Measurements from ENCODE around the gene TMEM132D. TPM values are rescaled to one million over a fixed set of nuclear protein-coding genes. Genes with fewer than 3 reads are reported as not detected.
"Not testable (repeated sequence)": the region's sequence is repeated elsewhere in the genome, so short reads cannot be mapped to it uniquely, and the experiment has no call there.

The TMEM132D gene
- total RNA-seq, 5 donors from 2014 or later (not counting 1 experiment from before 2014, with no cell fraction given) = not detected

DNA sequence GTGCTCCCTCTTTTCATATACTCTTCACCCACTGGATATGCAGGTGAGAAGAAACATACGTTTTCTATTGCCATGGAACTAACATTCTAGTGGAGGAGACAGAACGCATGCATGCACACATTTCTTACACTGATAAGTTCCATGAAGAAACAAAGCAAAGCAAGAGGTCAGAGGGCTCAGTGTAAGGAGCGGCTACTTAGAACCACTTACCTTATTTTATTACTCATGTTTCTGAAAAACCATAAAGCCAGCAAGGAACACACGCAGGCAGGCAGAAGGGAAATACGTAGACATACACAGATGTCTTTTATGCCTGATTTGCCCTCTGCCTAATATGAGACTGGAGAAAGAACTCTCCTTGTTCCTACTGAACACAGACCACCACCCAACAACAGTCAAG, 362.9 kb downstream of the TMEM132D start:
- no peak for DNase-seq
- H3K27ac ChIP-seq (ENCODE audit: low read length) = no peak overlapping the region
- CTCF ChIA-PET = no interaction called here
- 75% methylated on average over 2 of the region's 5 CpGs for WGBS (ENCODE audit: insufficient coverage)
- H3K27ac Mint-ChIP-seq = no peak overlapping the region
- POLR2A ChIA-PET = no interaction called here
- H3K27me3 ChIP-seq (replicated peaks in 1 of 2; ENCODE audit: control insufficient read depth in 2 of 2, extremely low read depth in 1 of 2, insufficient read depth in 2 of 2, low read length in 1 of 2) = no peaks in the 10 kb centered on the region
- H3K27me3 Mint-ChIP-seq = no peaks in the 10 kb centered on the region
- ATAC-seq (replicated peaks in 1 of 4) = no peak
- no peaks in the 10 kb centered on the region for H3K9me3 ChIP-seq
- H3K4me3 ChIP-seq (ENCODE audit: control insufficient read depth in 1 of 2, extremely low read depth in 1 of 2, low read length in 1 of 2) = no peak overlapping the region
- H3K4me1 ChIP-seq (ENCODE audit: control insufficient read depth in 1 of 2, extremely low read depth in 1 of 2, insufficient read depth in 2 of 2, low read length in 2 of 2) = no peaks in the 10 kb centered on the region
- no peaks in the 10 kb centered on the region for H3K4me1 Mint-ChIP-seq
- peaks cover 4 to 21% (median 15%) of the 10 kb centered on the region in 3 donors for H3K9me3 Mint-ChIP-seq
- no peaks in the 10 kb centered on the region for H3K36me3 ChIP-seq (ENCODE audit: control insufficient read depth in 2 of 2, extremely low read depth in 1 of 2, insufficient read depth in 1 of 2, low read length in 1 of 2)
- H3K36me3 Mint-ChIP-seq = no peaks in the 10 kb centered on the region
- no peak overlapping the region for H3K4me3 Mint-ChIP-seq

DNA sequence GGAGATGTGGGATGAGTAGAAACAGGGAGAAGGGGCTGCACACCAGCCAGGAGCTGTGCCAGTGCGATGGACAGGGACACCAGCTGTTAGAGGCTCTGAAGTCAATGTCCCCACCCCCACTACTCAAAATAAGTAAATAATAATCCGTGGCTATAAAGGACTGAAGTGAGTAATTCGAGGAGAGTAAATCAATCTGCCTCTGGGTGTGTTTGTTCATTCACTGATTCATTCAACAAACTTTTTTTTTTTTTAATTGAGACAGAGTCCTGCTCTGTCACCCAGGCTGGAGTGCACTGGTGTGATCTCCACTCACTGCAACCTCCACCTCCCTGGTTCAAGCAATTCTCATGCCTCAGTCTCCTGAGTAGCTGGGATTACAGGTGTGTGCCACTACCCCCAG, 363.6 kb downstream of the TMEM132D start:
- no peaks in the 10 kb centered on the region for H3K27me3 ChIP-seq (replicated peaks in 1 of 2; ENCODE audit: control insufficient read depth in 2 of 2, extremely low read depth in 1 of 2, insufficient read depth in 2 of 2, low read length in 1 of 2)
- ATAC-seq (replicated peaks in 1 of 4) (no peak), DNase-seq (no peak)
- Mint-ChIP-seq H3K27ac (no peak overlapping the region), H3K4me3 (no peak overlapping the region), H3K36me3 (no peaks in the 10 kb centered on the region), H3K4me1 (no peaks in the 10 kb centered on the region), H3K9me3 (peaks cover 4 to 17% (median 16%) of the 10 kb centered on the region in 3 donors), H3K27me3 (no peaks in the 10 kb centered on the region)
- H3K4me3 ChIP-seq (ENCODE audit: control insufficient read depth in 1 of 2, extremely low read depth in 1 of 2, low read length in 1 of 2) = no peak overlapping the region
- ChIA-PET CTCF (no interaction called here), POLR2A (no interaction called here)
- WGBS (ENCODE audit: insufficient coverage) = no CpG with 5 or more reads among the region's 3 CpGs
- H3K4me1 ChIP-seq (ENCODE audit: control insufficient read depth in 1 of 2, extremely low read depth in 1 of 2, insufficient read depth in 2 of 2, low read length in 2 of 2) = no peaks in the 10 kb centered on the region
- H3K9me3 ChIP-seq = no peaks in the 10 kb centered on the region
- H3K27ac ChIP-seq (ENCODE audit: low read length) = no peak overlapping the region
- no peaks in the 10 kb centered on the region for H3K36me3 ChIP-seq (ENCODE audit: control insufficient read depth in 2 of 2, extremely low read depth in 1 of 2, insufficient read depth in 1 of 2, low read length in 1 of 2)

DNA sequence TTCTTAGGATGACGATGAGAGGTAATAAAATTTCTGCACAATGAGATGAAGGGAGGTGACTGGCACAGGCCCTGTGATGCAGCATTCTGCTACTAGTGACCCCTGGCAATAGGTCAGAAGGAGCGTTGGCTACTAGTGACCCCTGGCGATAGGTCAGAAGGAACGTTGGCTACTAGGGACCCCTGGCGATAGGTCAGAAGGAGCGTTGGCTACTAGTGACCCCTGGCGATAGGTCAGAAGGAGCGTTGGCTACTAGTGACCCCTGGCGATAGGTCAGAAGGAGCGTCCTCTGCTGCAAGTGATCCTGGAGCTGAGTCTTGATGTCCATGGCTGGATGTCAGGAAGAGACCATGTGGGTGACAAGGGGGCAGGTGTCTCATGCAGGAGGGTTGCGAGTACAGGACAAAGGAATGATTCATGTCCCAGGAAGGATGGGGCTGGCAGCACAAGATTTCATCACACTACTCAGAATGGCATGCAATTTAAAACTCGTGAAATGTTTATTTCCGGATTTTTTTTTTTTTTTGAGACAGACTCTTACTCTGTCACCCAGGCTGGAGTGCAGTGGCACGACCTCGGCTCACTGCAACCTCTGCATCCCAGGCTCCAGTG, 365.0 kb downstream of the TMEM132D start:
- not testable (repeated sequence) for H3K4me3 Mint-ChIP-seq

GRCh38 chr12:129538137-129538536, 365.7 kb downstream of the TMEM132D start:
- Mint-ChIP-seq H3K4me1 (no peaks in the 10 kb centered on the region), H3K27ac (no peak overlapping the region), H3K4me3 (no peak overlapping the region), H3K27me3 (no peaks in the 10 kb centered on the region), H3K9me3 (peaks cover 4 to 22% (median 21%) of the 10 kb centered on the region in 3 donors), H3K36me3 (no peaks in the 10 kb centered on the region)
- POLR2A ChIA-PET = no interaction called here
- DNase-seq (no peak), ATAC-seq (replicated peaks in 1 of 4) (no peak)
- Histone ChIP-seq H3K4me1 (ENCODE audit: control insufficient read depth in 1 of 2, extremely low read depth in 1 of 2, insufficient read depth in 2 of 2, low read length in 2 of 2) (no peaks in the 10 kb centered on the region), H3K9me3 (no peaks in the 10 kb centered on the region), H3K27ac (ENCODE audit: low read length) (no peak overlapping the region), H3K4me3 (ENCODE audit: control insufficient read depth in 1 of 2, extremely low read depth in 1 of 2, low read length in 1 of 2) (no peak overlapping the region), H3K36me3 (ENCODE audit: control insufficient read depth in 2 of 2, extremely low read depth in 1 of 2, insufficient read depth in 1 of 2, low read length in 1 of 2) (no peaks in the 10 kb centered on the region), H3K27me3 (replicated peaks in 1 of 2; ENCODE audit: control insufficient read depth in 2 of 2, extremely low read depth in 1 of 2, insufficient read depth in 2 of 2, low read length in 1 of 2) (no peaks in the 10 kb centered on the region)
- CTCF ChIA-PET = no interaction called here
- no CpG with 5 or more reads among the region's 3 CpGs for WGBS (ENCODE audit: insufficient coverage)

More for the DNA sequence above, 365.0 kb downstream of the TMEM132D start:
- H3K27me3 Mint-ChIP-seq; H3K27me3 ChIP-seq (replicated peaks in 1 of 2; ENCODE audit: control insufficient read depth in 2 of 2, extremely low read depth in 1 of 2, insufficient read depth in 2 of 2, low read length in 1 of 2); ATAC-seq (replicated peaks in 1 of 4); H3K36me3 Mint-ChIP-seq; H3K27ac ChIP-seq (ENCODE audit: low read length); POLR2A ChIA-PET; H3K9me3 ChIP-seq; H3K36me3 ChIP-seq (ENCODE audit: control insufficient read depth in 2 of 2, extremely low read depth in 1 of 2, insufficient read depth in 1 of 2, low read length in 1 of 2); DNase-seq; H3K4me1 Mint-ChIP-seq; H3K4me1 ChIP-seq (ENCODE audit: control insufficient read depth in 1 of 2, extremely low read depth in 1 of 2, insufficient read depth in 2 of 2, low read length in 2 of 2); H3K27ac Mint-ChIP-seq; H3K4me3 ChIP-seq (ENCODE audit: control insufficient read depth in 1 of 2, extremely low read depth in 1 of 2, low read length in 1 of 2); CTCF ChIA-PET: not testable (repeated sequence)
- peaks cover 4 to 22% (median 21%) of the 10 kb centered on the region in 3 donors for H3K9me3 Mint-ChIP-seq
- WGBS (ENCODE audit: insufficient coverage) = 82% methylated on average over 10 of the region's 15 CpGs

- no peaks in the 10 kb centered on the region for H3K36me3 ChIP-seq (ENCODE audit: control insufficient read depth in 2 of 2, extremely low read depth in 1 of 2, insufficient read depth in 1 of 2, low read length in 1 of 2)
- ChIA-PET CTCF (no interaction called here), POLR2A (no interaction called here)
- Mint-ChIP-seq H3K4me3 (no peak overlapping the region), H3K9me3 (peaks cover 4 to 26% (median 18%) of the 10 kb centered on the region in 3 donors), H3K4me1 (no peaks in the 10 kb centered on the region), H3K27ac (no peak overlapping the region), H3K27me3 (no peaks in the 10 kb centered on the region), H3K36me3 (no peaks in the 10 kb centered on the region)
- no peak for ATAC-seq (replicated peaks in 1 of 4)
- no CpG with 5 or more reads among the region's 3 CpGs for WGBS (ENCODE audit: insufficient coverage)
- H3K27ac ChIP-seq (ENCODE audit: low read length) = no peak overlapping the region
- no peaks in the 10 kb centered on the region for H3K9me3 ChIP-seq
- no peak overlapping the region for H3K4me3 ChIP-seq (ENCODE audit: control insufficient read depth in 1 of 2, extremely low read depth in 1 of 2, low read length in 1 of 2)
- DNase-seq = no peak
- H3K27me3 ChIP-seq (replicated peaks in 1 of 2; ENCODE audit: control insufficient read depth in 2 of 2, extremely low read depth in 1 of 2, insufficient read depth in 2 of 2, low read length in 1 of 2) = peaks cover 0 to 4% of the 10 kb centered on the region in 2 experiments
- H3K4me1 ChIP-seq (ENCODE audit: control insufficient read depth in 1 of 2, extremely low read depth in 1 of 2, insufficient read depth in 2 of 2, low read length in 2 of 2) = no peaks in the 10 kb centered on the region
These were observed 368.7 kb downstream of the TMEM132D start for GRCh38 chr12:129534966-129535750.

- DNase-seq (no peak), ATAC-seq (replicated peaks in 1 of 4) (no peak)
- no peaks in the 10 kb centered on the region for H3K36me3 Mint-ChIP-seq
- no peaks in the 10 kb centered on the region for H3K4me1 ChIP-seq (ENCODE audit: control insufficient read depth in 1 of 2, extremely low read depth in 1 of 2, insufficient read depth in 2 of 2, low read length in 2 of 2)
- H3K4me1 Mint-ChIP-seq = no peaks in the 10 kb centered on the region
- ChIA-PET CTCF (no interaction called here), POLR2A (no interaction called here)
- no peak overlapping the region for H3K27ac ChIP-seq (ENCODE audit: low read length)
- H3K27me3 Mint-ChIP-seq = no peaks in the 10 kb centered on the region
- no peak overlapping the region for H3K27ac Mint-ChIP-seq
- 57% methylated on average over 15 of the region's 17 CpGs for WGBS (ENCODE audit: insufficient coverage)
- H3K9me3 ChIP-seq = no peaks in the 10 kb centered on the region
- H3K36me3 ChIP-seq (ENCODE audit: control insufficient read depth in 2 of 2, extremely low read depth in 1 of 2, insufficient read depth in 1 of 2, low read length in 1 of 2) = no peaks in the 10 kb centered on the region
- no peak overlapping the region for H3K4me3 ChIP-seq (ENCODE audit: control insufficient read depth in 1 of 2, extremely low read depth in 1 of 2, low read length in 1 of 2)
- H3K27me3 ChIP-seq (replicated peaks in 1 of 2; ENCODE audit: control insufficient read depth in 2 of 2, extremely low read depth in 1 of 2, insufficient read depth in 2 of 2, low read length in 1 of 2) = peaks cover 0 to 4% of the 10 kb centered on the region in 2 experiments
- H3K4me3 Mint-ChIP-seq = no peak overlapping the region
- peaks cover 5 to 22% (median 12%) of the 10 kb centered on the region in 3 donors for H3K9me3 Mint-ChIP-seq
These were observed 370.9 kb downstream of the TMEM132D start for GRCh38 chr12:129532707-129533499.

Measured in T-cell (primary cell).